Trophoblast cell (in vitro differentiated cells and primary cell): ENCODE results near the gene LZTS2.

Experiments used
- DNase-seq, 2 donors: peaks; one replicate each; pipeline ENCODE4 v3.0.0-alpha.2; 2016
- H2AFZ ChIP-seq: 2 replicates; pipeline ENCODE4 v1.6.1; 2013; ENCODE audit warnings: low read length, moderate library complexity, mild to moderate bottlenecking; ENCODE audit not compliant: insufficient read depth, poor library complexity
- H2AK5ac ChIP-seq: 2 replicates; pipeline ENCODE4 v1.6.1; 2013; ENCODE audit warnings: mild to moderate bottlenecking, low read length
- H2BK120ac ChIP-seq: 2 replicates; pipeline ENCODE4 v1.6.1; 2013; ENCODE audit warnings: low read length, mild to moderate bottlenecking, moderate library complexity; ENCODE audit not compliant: insufficient read depth, poor library complexity
- H2BK12ac ChIP-seq: 2 replicates; pipeline ENCODE4 v1.6.1; 2013; ENCODE audit warnings: mild to moderate bottlenecking, low read length, moderate library complexity
- H2BK5ac ChIP-seq: 2 replicates; pipeline ENCODE4 v1.6.1; 2013; ENCODE audit warnings: low read length, low read depth, moderate library complexity, mild to moderate bottlenecking; ENCODE audit not compliant: poor library complexity
- H3K14ac ChIP-seq: 2 replicates; pipeline ENCODE4 v1.6.1; 2013; ENCODE audit warnings: mild to moderate bottlenecking, low read length
- H3K18ac ChIP-seq: 2 replicates; pipeline ENCODE4 v1.6.1; 2013; ENCODE audit warnings: mild to moderate bottlenecking, low read length
- H3K23ac ChIP-seq: 2 replicates; pipeline ENCODE4 v1.6.1; 2013; ENCODE audit warnings: low read length
- H3K27ac ChIP-seq: 2 replicates; pipeline ENCODE4 v1.5.1; 2013; ENCODE audit warnings: low read depth, mild to moderate bottlenecking, inconsistent platforms, low read length, moderate library complexity
- H3K27me3 ChIP-seq: 2 replicates; pipeline ENCODE4 v1.6.1; 2013; ENCODE audit warnings: inconsistent platforms, mild to moderate bottlenecking, low read length, moderate library complexity; ENCODE audit not compliant: insufficient read depth
- H3K36me3 ChIP-seq, 2 experiments: 1 replicate in 1 of 2; 2 replicates in 1 of 2; pipeline ENCODE4 v1.6.1; 2013; ENCODE audit warnings: low read length in 2 of 2, mild to moderate bottlenecking in 2 of 2, moderate library complexity in 1 of 2; ENCODE audit not compliant: insufficient read depth in 2 of 2, control insufficient read depth in 1 of 2
- H3K4ac ChIP-seq: 2 replicates; pipeline ENCODE4 v1.6.1; 2013; ENCODE audit warnings: low read depth, mild to moderate bottlenecking, low read length, moderate library complexity
- H3K4me1 ChIP-seq, 2 experiments: 1 replicate in 1 of 2; 2 replicates in 1 of 2; pipeline ENCODE4 v1.6.1; 2013; ENCODE audit warnings: low read length in 2 of 2, mild to moderate bottlenecking in 2 of 2, moderate library complexity in 1 of 2; ENCODE audit not compliant: insufficient read depth in 2 of 2, control insufficient read depth in 1 of 2
- H3K4me2 ChIP-seq: 2 replicates; pipeline ENCODE4 v1.6.1; 2013; ENCODE audit warnings: inconsistent platforms, mild to moderate bottlenecking, low read length, moderate library complexity
- H3K4me3 ChIP-seq: 2 replicates; pipeline ENCODE4 v1.5.1; 2013; ENCODE audit warnings: mild to moderate bottlenecking, low read depth, low read length, inconsistent platforms
- H3K79me1 ChIP-seq: one replicate; pipeline ENCODE4 v1.6.1; 2013; ENCODE audit warnings: low read length
- H3K79me2 ChIP-seq: 2 replicates; pipeline ENCODE4 v1.6.1; 2013; ENCODE audit warnings: low read length, mild to moderate bottlenecking; ENCODE audit not compliant: control insufficient read depth, insufficient read depth, poor library complexity
- H3K9ac ChIP-seq: 2 replicates; pipeline ENCODE4 v1.6.1; 2013; ENCODE audit warnings: mild to moderate bottlenecking, low read length
- H3K9me3 ChIP-seq: 2 replicates; pipeline ENCODE4 v1.6.1; 2013; ENCODE audit warnings: low read depth, mild to moderate bottlenecking, control low read depth, inconsistent platforms, low read length; ENCODE audit not compliant: insufficient read depth
- H4K12ac ChIP-seq: 2 replicates; pipeline ENCODE4 v1.6.1; 2013; ENCODE audit warnings: low read depth, mild to moderate bottlenecking, low read length, moderate library complexity
- H4K8ac ChIP-seq: 2 replicates; pipeline ENCODE4 v1.6.1; 2013; ENCODE audit warnings: low read depth, mild to moderate bottlenecking, low read length, moderate library complexity
- H4K91ac ChIP-seq: one replicate; pipeline ENCODE4 v1.6.1; 2013; ENCODE audit warnings: low read depth, mild to moderate bottlenecking, low read length, moderate library complexity
- WGBS: extraction: QIAGEN DNeasy Blood & Tissue Kit; methylation state at CpG from one replicate; pipeline ENCODE4 v1.1.7; 2013; ENCODE audit warnings: missing lambda C conversion rate; ENCODE audit not compliant: insufficient read length, insufficient coverage; ENCODE audit errors: extremely low coverage; 5-methylcytosine and 5-hydroxymethylcytosine counted together

LZTS2 gene

GRCh38 chr10:100980311-100980710 lies 19.3 kb upstream of the LZTS2 start:
- no peak overlapping the region for H4K8ac ChIP-seq
- no peaks in the 10 kb centered on the region for H3K79me2 ChIP-seq
- H3K18ac ChIP-seq: no peak overlapping the region
- H3K4me2 ChIP-seq: no peak overlapping the region
- H3K27ac ChIP-seq: no peak overlapping the region
- no peak overlapping the region for H3K14ac ChIP-seq
- no peak for DNase-seq
- peaks cover 1% of the 10 kb centered on the region for H3K9me3 ChIP-seq
- H3K36me3 ChIP-seq: peaks cover 30 to 38% of the 10 kb centered on the region in 2 experiments
- no peak overlapping the region for H2AK5ac ChIP-seq
- peaks cover 0 to 5% of the 10 kb centered on the region in 2 experiments for H3K4me1 ChIP-seq
- no peak overlapping the region for H3K4me3 ChIP-seq
- no peak overlapping the region for H2BK12ac ChIP-seq
- no peak overlapping the region for H4K12ac ChIP-seq
- H4K91ac ChIP-seq: no peak overlapping the region
- no CpG with 5 or more reads among the region's 2 CpGs for WGBS
- H2BK5ac ChIP-seq: no peak overlapping the region
- H3K23ac ChIP-seq: no peak overlapping the region
- H2AFZ ChIP-seq: no peak overlapping the region
- H2BK120ac ChIP-seq: no peak overlapping the region
- no peak overlapping the region for H3K4ac ChIP-seq
- H3K9ac ChIP-seq: no peak overlapping the region
- H3K79me1 ChIP-seq: no peaks in the 10 kb centered on the region
- no peaks in the 10 kb centered on the region for H3K27me3 ChIP-seq

GRCh38 chr10:100980711-100981110 lies 18.9 kb upstream of the LZTS2 start:
- Histone ChIP-seq H2BK120ac (no peak overlapping the region), H2AFZ (no peak overlapping the region), H3K4me1 (peaks cover 0 to 5% of the 10 kb centered on the region in 2 experiments), H3K27me3 (no peaks in the 10 kb centered on the region), H3K4me3 (no peak overlapping the region), H3K27ac (no peak overlapping the region), H4K91ac (no peak overlapping the region), H3K79me1 (no peaks in the 10 kb centered on the region), H2BK12ac (no peak overlapping the region), H3K9ac (no peak overlapping the region), H3K4ac (no peak overlapping the region), H3K36me3 (peaks cover 30 to 41% of the 10 kb centered on the region in 2 experiments), H3K4me2 (no peak overlapping the region), H3K18ac (no peak overlapping the region), H2AK5ac (no peak overlapping the region), H3K9me3 (peaks cover 1% of the 10 kb centered on the region), H2BK5ac (no peak overlapping the region), H3K23ac (no peak overlapping the region), H3K79me2 (no peaks in the 10 kb centered on the region), H4K8ac (no peak overlapping the region), H4K12ac (no peak overlapping the region), H3K14ac (no peak overlapping the region)
- no CpG with 5 or more reads among the region's 7 CpGs for WGBS
- no peak for DNase-seq

- Histone ChIP-seq H3K14ac (no peak overlapping the region), H2BK5ac (no peak overlapping the region), H3K79me2 (no peaks in the 10 kb centered on the region), H2BK12ac (no peak overlapping the region), H3K9me3 (no peaks in the 10 kb centered on the region), H2BK120ac (no peak overlapping the region), H3K4me3 (no peak overlapping the region), H3K4me2 (no peak overlapping the region), H3K4me1 (peaks cover 0 to 5% of the 10 kb centered on the region in 2 experiments), H3K27ac (no peak overlapping the region), H3K18ac (no peak overlapping the region), H4K8ac (no peak overlapping the region), H2AFZ (no peak overlapping the region), H3K23ac (no peak overlapping the region), H3K36me3 (peaks cover 30 to 41% of the 10 kb centered on the region in 2 experiments), H3K9ac (no peak overlapping the region), H4K12ac (no peak overlapping the region), H3K27me3 (no peaks in the 10 kb centered on the region), H3K4ac (no peak overlapping the region), H4K91ac (no peak overlapping the region), H3K79me1 (no peaks in the 10 kb centered on the region), H2AK5ac (no peak overlapping the region)
- no peak for DNase-seq
- no CpG with 5 or more reads among the region's 5 CpGs for WGBS
Measured at GRCh38 chr10:100981178-100981772, 18.3 kb upstream of the LZTS2 start.

GRCh38 chr10:100982916-100983830 lies 16.4 kb upstream of the LZTS2 start:
- no peaks in the 10 kb centered on the region for H3K27me3 ChIP-seq
- no peak overlapping the region for H3K14ac ChIP-seq
- H3K79me1 ChIP-seq: peaks cover 5% of the 10 kb centered on the region
- WGBS: no CpG with 5 or more reads among the region's 24 CpGs
- no peak overlapping the region for H2AFZ ChIP-seq
- no peak overlapping the region for H3K27ac ChIP-seq
- no peak overlapping the region for H2AK5ac ChIP-seq
- peaks cover 30 to 41% of the 10 kb centered on the region in 2 experiments for H3K36me3 ChIP-seq
- peaks cover 9% of the 10 kb centered on the region in 2 experiments for H3K4me1 ChIP-seq
- H3K4me2 ChIP-seq: no peak overlapping the region
- no peak overlapping the region for H4K8ac ChIP-seq
- H3K23ac ChIP-seq: no peak overlapping the region
- no peak overlapping the region for H4K91ac ChIP-seq
- no peak overlapping the region for H2BK5ac ChIP-seq
- no peak overlapping the region for H3K18ac ChIP-seq
- no peak overlapping the region for H3K9ac ChIP-seq
- H4K12ac ChIP-seq: no peak overlapping the region
- peaks cover 6% of the 10 kb centered on the region for H3K79me2 ChIP-seq
- H3K9me3 ChIP-seq: no peaks in the 10 kb centered on the region
- H2BK120ac ChIP-seq: no peak overlapping the region
- H2BK12ac ChIP-seq: no peak overlapping the region
- H3K4me3 ChIP-seq: no peak overlapping the region
- DNase-seq: no peak
- no peak overlapping the region for H3K4ac ChIP-seq
